Thyroid gland (tissue), 4 donors: ENCODE measurements around the gene C1orf159.

Experiments
- CTCF ChIP-seq, 6 experiments: fragments of 200-600 bp in 3 of 6; fragments of 450-650 bp in 3 of 6; sonication (generic) in 3 of 6; IDR thresholded peaks; one replicate each; pipeline ENCODE4 v1.5.1; 2016 to 2019; ENCODE audit warnings: antibody characterized with exemption in 6 of 6, mild to moderate bottlenecking in 2 of 6, inconsistent platforms in 1 of 6, moderate library complexity in 1 of 6
- POLR2A ChIP-seq, 2 donors: fragments of 450-650 bp; IDR thresholded peaks; one replicate each; pipeline ENCODE4 v1.6.1; 2017; ENCODE audit warnings: antibody characterized with exemption in 2 of 2, mild to moderate bottlenecking in 2 of 2, moderate library complexity in 1 of 2

- no peak for TF ChIP-seq CTCF (IDR thresholded peaks at IDR 0.05)
- TF ChIP-seq POLR2A (IDR thresholded peaks at IDR 0.05) = no peak
Measured at GRCh38 chr1:1044455-1045078, 71.3 kb downstream of the C1orf159 start.
